Endothelial cell of umbilical vein (primary cell): Measurements from ENCODE around the gene LECT2. TPM values are rescaled to one million over a fixed set of nuclear protein-coding genes. Genes with fewer than 3 reads are reported as not detected.

Experiments used
- BruUV-seq: library from RNA; stranded (reverse); fragments of 400-500 nt; replicated peaks from 2 replicates; lab custom pipeline; 2021; lab: Mats Ljungman, UMichigan
- CTCF ChIA-PET: fragments of 300-600, 350-600 bp; sonication (Branson Sonifier 250); formaldehyde crosslinking; loops from one replicate; lab custom pipeline; 2021; ENCODE audit warnings: antibody characterized with exemption, inconsistent platforms; lab: Charles Lee
- POLR2A ChIA-PET: fragments of 300-600, 350-600 bp; sonication (Branson Sonifier 250); formaldehyde crosslinking; loops from one replicate; lab custom pipeline; 2021; ENCODE audit warnings: antibody characterized with exemption, inconsistent platforms; lab: Charles Lee
- DNase-seq: peaks from one replicate; pipeline ENCODE4 v3.0.0-alpha.2; 2011; ENCODE audit warnings: low read depth, low spot score
- FAIRE-seq: peaks from 2 replicates; lab custom pipeline; 2011; peaks lifted over from hg19 to GRCh38; lab: Jason Lieb, UNC
- H2AFZ ChIP-seq: 2 replicates; pipeline ENCODE4 v1.6.0; 2012; ENCODE audit warnings: low read depth, low read length, control low read depth, inconsistent platforms
- H3K27ac ChIP-seq: 2 replicates; pipeline ENCODE4 v1.5.1; 2011; ENCODE audit warnings: low read depth, mild to moderate bottlenecking, control low read depth, low read length, moderate library complexity; ENCODE audit not compliant: insufficient read depth
- H3K27me3 ChIP-seq, 2 experiments: 2 replicates each; pipeline versions ENCODE4 v1.6.0 to v1.6.1; 2011; ENCODE audit warnings: low read length in 2 of 2, mixed read lengths in 1 of 2; ENCODE audit not compliant: control insufficient read depth in 2 of 2, insufficient read depth in 2 of 2
- H3K36me3 ChIP-seq, 2 experiments: 2 replicates in 1 of 2; 3 replicates in 1 of 2; pipeline ENCODE4 v1.5.1; 2011; ENCODE audit warnings: low read length in 2 of 2, mild to moderate bottlenecking in 1 of 2, moderate library complexity in 1 of 2; ENCODE audit not compliant: control insufficient read depth in 2 of 2, insufficient read depth in 2 of 2; ENCODE audit errors: extremely low read depth in 1 of 2
- H3K4me1 ChIP-seq: 3 replicates; pipeline ENCODE4 v1.5.1; 2011; ENCODE audit warnings: mild to moderate bottlenecking, low read length; ENCODE audit not compliant: control insufficient read depth, insufficient read depth; ENCODE audit errors: extremely low read depth
- H3K4me2 ChIP-seq: 2 replicates; pipeline ENCODE4 v1.6.1; 2011; ENCODE audit warnings: low read length, control low read depth, mixed read lengths; ENCODE audit not compliant: insufficient read depth
- H3K4me3 ChIP-seq, 3 experiments: fragments of 200-600 bp in 1 of 3; sonication (generic), shearing (Covaris generic) in 1 of 3; replicated peaks in 1 of 3; 2 replicates each; pipeline ENCODE4 v1.5.1; 2011 to 2016; ENCODE audit warnings: control low read depth in 3 of 3, low read length in 3 of 3, mild to moderate bottlenecking in 2 of 3, inconsistent platforms in 1 of 3, low read depth in 1 of 3, moderate library complexity in 1 of 3; ENCODE audit not compliant: insufficient read depth in 1 of 3
- H3K79me2 ChIP-seq: 2 replicates; pipeline ENCODE4 v1.6.0; 2012; ENCODE audit warnings: low read length, inconsistent platforms; ENCODE audit not compliant: control insufficient read depth, insufficient read depth
- H3K9ac ChIP-seq: replicated peaks from 2 replicates; pipeline ENCODE3; 2011; ENCODE audit warnings: low read length, control low read depth; ENCODE audit not compliant: insufficient read depth; ENCODE audit errors: extremely low read depth
- H3K9me1 ChIP-seq: replicated peaks from 3 replicates; pipeline ENCODE4 v1.6.0; 2011; ENCODE audit warnings: mild to moderate bottlenecking, low read length; ENCODE audit not compliant: control insufficient read depth, insufficient read depth; ENCODE audit errors: extremely low read depth
- H3K9me3 ChIP-seq: replicated peaks from 2 replicates; pipeline ENCODE4 v1.5.1; 2012; ENCODE audit warnings: low read length, inconsistent platforms; ENCODE audit not compliant: control insufficient read depth, insufficient read depth
- H4K20me1 ChIP-seq: replicated peaks from 2 replicates; pipeline ENCODE3; 2011; ENCODE audit warnings: mild to moderate bottlenecking, low read length; ENCODE audit not compliant: control insufficient read depth, insufficient read depth; ENCODE audit errors: extremely low read depth
- CTCF ChIP-seq, 2 donors: IDR thresholded peaks; 1 replicate in 1 of 2; 2 replicates in 1 of 2; pipeline ENCODE4 v1.5.1; 2011; ENCODE audit warnings: low read length in 2 of 2, mild to moderate bottlenecking in 2 of 2, moderate library complexity in 2 of 2, control low read depth in 1 of 2, inconsistent platforms in 1 of 2, low read depth in 1 of 2; ENCODE audit not compliant: insufficient read depth in 1 of 2; ENCODE audit errors: extremely low read depth in 1 of 2
- EZH2 ChIP-seq: IDR thresholded peaks from 2 replicates; pipeline ENCODE4 v1.6.1; 2012; ENCODE audit warnings: borderline replicate concordance, low read depth, mild to moderate bottlenecking, moderate library complexity, low read length, inconsistent platforms; ENCODE audit not compliant: severe bottlenecking
- FOS ChIP-seq: IDR thresholded peaks from 2 replicates; pipeline ENCODE4 v1.6.1; 2011; ENCODE audit warnings: mild to moderate bottlenecking, low read length, moderate library complexity, borderline replicate concordance; ENCODE audit not compliant: insufficient read depth
- GATA2 ChIP-seq: IDR thresholded peaks from 2 replicates; pipeline ENCODE4 v1.7.0; 2011; ENCODE audit warnings: low read depth, mild to moderate bottlenecking, moderate library complexity, mixed read lengths, low read length; ENCODE audit not compliant: insufficient read length, insufficient read depth
- JUN ChIP-seq: IDR thresholded peaks from 2 replicates; pipeline ENCODE4 v1.6.1; 2011; ENCODE audit warnings: borderline replicate concordance, low read depth; ENCODE audit not compliant: insufficient read length, insufficient read depth
- MYC ChIP-seq: IDR thresholded peaks from one replicate; pipeline ENCODE4 v1.6.1; 2011; ENCODE audit warnings: mild to moderate bottlenecking, low read depth, low read length
- POLR2A ChIP-seq: IDR thresholded peaks from 2 replicates; pipeline ENCODE4 v1.6.1; 2012; ENCODE audit warnings: low read depth, mild to moderate bottlenecking, control low read depth, low read length
- POLR2AphosphoS5 ChIP-seq: IDR thresholded peaks from 2 replicates; pipeline ENCODE4 v1.6.1; 2012; ENCODE audit warnings: low read depth, mild to moderate bottlenecking, control low read depth, low read length, moderate library complexity; ENCODE audit not compliant: insufficient read depth
- dilution Hi-C: fragments of 300-500 bp; cut with MboI; formaldehyde crosslinking; loops from one replicate; pipeline ENCODE4 v1.15.0; 2019; ENCODE audit warnings: low sequenced_read_pairs; ENCODE audit not compliant: extremely low pct_ligation_motif_present
- intact Hi-C: fragments of 100-400 bp; cut with micrococcal nuclease; formaldehyde crosslinking; loops from one replicate; pipeline ENCODE4 v1.10.0; 2022
- polyA plus RNA-seq, 4 experiments: library from polyadenylated mRNA; depleted of rRNA in 3 of 4; stranded (reverse) in 3 of 4; unstranded in 1 of 4; fragments of >200 nt; gene quantifications; 2 replicates each; pipeline versions ENCODE4 v1.2.1 to v1.2.3, GENCODE V29; 2011 to 2012; ENCODE audit warnings: missing spikeins in 1 of 4
- total RNA-seq: library from RNA; stranded (reverse); gene quantifications from 2 replicates; pipeline ENCODE4 v1.2.3, GENCODE V29; 2021
- TF ChIP-seq, protein P1 (sequence below): IDR thresholded peaks from 2 replicates; pipeline ENCODE4 v1.6.1; 2011; ENCODE audit not compliant: insufficient read depth, insufficient read length

The LECT2 gene
- total and polyA plus RNA-seq, 2 donors (not counting 3 experiments of a cell fraction or from before 2014, with no cell fraction given): not detected

DNA sequence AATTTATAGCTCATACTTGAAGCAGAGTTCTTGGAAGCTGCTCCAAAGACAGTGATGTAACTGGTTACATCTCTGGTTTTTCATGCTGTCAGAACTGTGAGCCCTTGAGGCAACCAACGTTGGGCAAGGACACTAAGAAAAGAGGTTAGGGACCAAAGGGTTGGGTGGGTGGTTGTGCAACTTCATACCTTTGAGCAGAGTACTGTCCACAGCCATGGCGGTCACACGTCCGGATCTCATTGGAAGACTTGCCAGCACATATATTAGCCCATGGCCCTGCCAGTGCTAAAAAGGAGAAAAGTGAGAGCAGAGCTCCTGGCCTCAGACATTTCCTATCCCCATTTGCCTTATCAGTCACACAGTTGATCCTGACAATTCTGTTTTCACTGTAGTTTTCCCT is 2.1 kb downstream of the LECT2 start:
- TF ChIP-seq POLR2A: no peak
- H3K27ac ChIP-seq: no peak overlapping the region
- BruUV-seq: no TSS peak
- dilution Hi-C loops: no loop called here
- H4K20me1 ChIP-seq: no peaks in the 10 kb centered on the region
- CTCF ChIA-PET: interaction anchor here (1.0 kb wide), 1 partner anchor 64 kb away, joined by 3 read pairs; no protein-coding TSS in a partner anchor
- no peaks in the 10 kb centered on the region for H3K9me3 ChIP-seq
- no peak for FAIRE-seq
- H3K4me3 ChIP-seq: no peak overlapping the region
- H3K79me2 ChIP-seq: no peaks in the 10 kb centered on the region
- H3K4me1 ChIP-seq: no peaks in the 10 kb centered on the region
- no peak overlapping the region for H2AFZ ChIP-seq
- no peak for DNase-seq
- H3K27me3 ChIP-seq: peaks cover 2 to 10% of the 10 kb centered on the region in 2 experiments
- no peak overlapping the region for H3K9ac ChIP-seq
- H3K9me1 ChIP-seq: no peaks in the 10 kb centered on the region
- POLR2A ChIA-PET: no interaction called here
- no peaks in the 10 kb centered on the region for H3K36me3 ChIP-seq
- intact Hi-C loops: no loop called here
- H3K4me2 ChIP-seq: no peak overlapping the region

DNA sequence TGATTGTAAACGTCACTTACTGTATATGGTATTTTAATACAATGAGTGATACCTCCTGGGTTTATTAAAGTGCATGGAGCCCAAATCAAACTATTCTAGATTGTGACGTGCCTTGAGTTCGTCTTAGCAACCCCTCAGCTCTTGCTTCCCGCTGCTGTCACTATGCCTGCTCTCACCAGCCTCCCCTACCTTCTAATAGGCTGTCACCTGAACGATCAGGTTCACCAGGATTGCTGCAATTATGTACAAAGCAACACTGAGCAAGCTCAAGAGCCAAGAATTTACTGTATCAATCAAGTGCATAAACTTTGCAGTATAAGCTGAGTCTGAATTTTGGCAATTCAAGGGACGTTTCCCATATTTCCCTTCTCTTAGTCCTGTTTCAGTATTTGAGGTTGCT is 3.0 kb downstream of the LECT2 start:
- CTCF ChIA-PET: interaction anchor here (0.9 to 1.9 kb wide), 4 partner anchors 10 to 131 kb away, joined by 3 to 7 read pairs (median 4); no protein-coding TSS in a partner anchor
- Histone ChIP-seq H3K4me3 (no peak overlapping the region), H4K20me1 (no peaks in the 10 kb centered on the region), H3K9ac (no peak overlapping the region), H3K36me3 (no peaks in the 10 kb centered on the region), H3K79me2 (no peaks in the 10 kb centered on the region), H2AFZ (no peak overlapping the region), H3K9me1 (no peaks in the 10 kb centered on the region), H3K27me3 (peaks cover 2 to 10% of the 10 kb centered on the region in 2 experiments), H3K4me1 (no peaks in the 10 kb centered on the region), H3K4me2 (no peak overlapping the region), H3K27ac (no peak overlapping the region), H3K9me3 (no peaks in the 10 kb centered on the region)
- POLR2A ChIA-PET: no interaction called here
- TF ChIP-seq JUN (no peak), POLR2A (no peak), FOS (no peak), EZH2 (no peak), GATA2 (no peak), POLR2AphosphoS5 (no peak), MYC (no peak), CTCF (IDR thresholded peaks at IDR 0.05; ENCODE audit: extremely low read depth in 1 of 2, insufficient read depth in 1 of 2, low read depth in 1 of 2, low read length in 2 of 2) (no peak)
- TF ChIP-seq, protein P1, sequence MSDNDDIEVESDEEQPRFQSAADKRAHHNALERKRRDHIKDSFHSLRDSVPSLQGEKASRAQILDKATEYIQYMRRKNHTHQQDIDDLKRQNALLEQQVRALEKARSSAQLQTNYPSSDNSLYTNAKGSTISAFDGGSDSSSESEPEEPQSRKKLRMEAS: no peak
- BruUV-seq: no TSS peak
- DNase-seq: no peak
- intact Hi-C loops (no loop called here), dilution Hi-C loops (no loop called here)
- no peak for FAIRE-seq
